Activated CD8-positive, alpha-beta T cell treated with anti-CD3 and anti-CD28 coated beads for 36 hours (primary cell): Measurements from ENCODE around the gene FRMD4B. TPM values are rescaled to one million over a fixed set of nuclear protein-coding genes. Genes with fewer than 3 reads are reported as not detected.

Experiments used
- ATAC-seq: fragments of 200-7000 bp; cut with Tn5 transposase; one replicate; pipeline ENCODE4 v1.10.0; 2021; ENCODE audit warnings: mild to moderate bottlenecking, moderate library complexity
- CTCF ChIA-PET: fragments of 350-600 bp; sonication (Branson Sonifier 250); formaldehyde crosslinking; loops from one replicate; lab custom pipeline; 2021; ENCODE audit warnings: antibody characterized with exemption; lab: Charles Lee
- POLR2A ChIA-PET: fragments of 350-600 bp; sonication (Branson Sonifier 250); formaldehyde crosslinking; loops from one replicate; lab custom pipeline; 2021; ENCODE audit warnings: antibody characterized with exemption; lab: Charles Lee
- DNase-seq: peaks from one replicate; pipeline ENCODE4 v3.0.0-alpha.2; 2020
- H3K27ac Mint-ChIP-seq: one replicate; pipeline ENCODE4 v1.8.0; 2021; ENCODE audit warnings: mild to moderate bottlenecking, mixed read lengths
- H3K27me3 Mint-ChIP-seq: one replicate; pipeline ENCODE4 v1.8.0; 2021; ENCODE audit warnings: mixed read lengths
- H3K36me3 Mint-ChIP-seq: one replicate; pipeline ENCODE4 v1.8.0; 2021; ENCODE audit warnings: low read depth, mixed read lengths
- H3K4me1 Mint-ChIP-seq: one replicate; pipeline ENCODE4 v1.8.0; 2021; ENCODE audit warnings: low read depth, mixed read lengths
- H3K4me3 Mint-ChIP-seq: one replicate; pipeline ENCODE4 v1.8.0; 2021; ENCODE audit warnings: mild to moderate bottlenecking, moderate library complexity, mixed read lengths
- H3K9me3 Mint-ChIP-seq: one replicate; pipeline ENCODE4 v1.8.0; 2021; ENCODE audit warnings: mixed read lengths
- CTCF ChIP-seq: fragments of 200-600 bp; IDR thresholded peaks from one replicate; pipeline ENCODE4 v1.8.0; 2022; ENCODE audit warnings: antibody characterized with exemption, mild to moderate bottlenecking
- intact Hi-C: fragments of 100-400 bp; cut with micrococcal nuclease; formaldehyde crosslinking; loops from one replicate; pipeline ENCODE4 v1.10.0; 2022
- total RNA-seq, 2 experiments: library from RNA; stranded (reverse); gene quantifications; one replicate each; pipeline ENCODE4 v1.2.3, GENCODE V29; 2021

Gene FRMD4B
- total RNA-seq, 2 experiments from 2014 or later = 11.7 to 11.8 TPM

- ChIA-PET POLR2A (no interaction called here), CTCF (interaction anchor here (0.9 to 1.5 kb wide), 3 partner anchors 10 to 80 kb away, joined by 3 to 4 read pairs (median 3); no protein-coding TSS in a partner anchor)
- Mint-ChIP-seq H3K9me3 (no peaks in the 10 kb centered on the region), H3K27me3 (no peaks in the 10 kb centered on the region), H3K4me3 (no peak overlapping the region), H3K4me1 (no peaks in the 10 kb centered on the region), H3K36me3 (no peaks in the 10 kb centered on the region), H3K27ac (no peak overlapping the region)
- ATAC-seq (no peak), DNase-seq (no peak)
- intact Hi-C loops = no loop called here
- no peak for TF ChIP-seq CTCF
Observed at GRCh38 chr3:69226071-69226470, 159.8 kb downstream of the FRMD4B start.

- Mint-ChIP-seq H3K27ac (no peak overlapping the region), H3K27me3 (peaks cover 1% of the 10 kb centered on the region), H3K4me3 (no peak overlapping the region), H3K36me3 (no peaks in the 10 kb centered on the region), H3K9me3 (no peaks in the 10 kb centered on the region), H3K4me1 (peaks cover 7% of the 10 kb centered on the region)
- DNase-seq = no peak
- CTCF ChIA-PET = interaction anchor here (1.3 to 1.4 kb wide), 2 partner anchors 18 to 58 kb away, joined by 5 to 8 read pairs; no protein-coding TSS in a partner anchor
- TF ChIP-seq CTCF = no peak
- intact Hi-C loops = no loop called here
- ATAC-seq = peak; percentile 49
- POLR2A ChIA-PET = no interaction called here
Observed at GRCh38 chr3:69219101-69219708, 166.7 kb downstream of the FRMD4B start.

- DNase-seq = no peak
- no peaks in the 10 kb centered on the region for H3K9me3 Mint-ChIP-seq
- no peaks in the 10 kb centered on the region for H3K36me3 Mint-ChIP-seq
- no peak for ATAC-seq
- no peak for TF ChIP-seq CTCF
- H3K27ac Mint-ChIP-seq = no peak overlapping the region
- H3K27me3 Mint-ChIP-seq = peaks cover 1% of the 10 kb centered on the region
- intact Hi-C loops = no loop called here
- no peak overlapping the region for H3K4me3 Mint-ChIP-seq
- H3K4me1 Mint-ChIP-seq = peaks cover 13% of the 10 kb centered on the region
- CTCF ChIA-PET = interaction anchor here (1.0 to 1.6 kb wide), 6 partner anchors 16 to 71 kb away, joined by 3 to 8 read pairs (median 4); no protein-coding TSS in a partner anchor
- POLR2A ChIA-PET = no interaction called here
Observed at GRCh38 chr3:69218079-69218478, 167.8 kb downstream of the FRMD4B start.

GRCh38 chr3:69216981-69217380 is 168.9 kb downstream of the FRMD4B start:
- no peaks in the 10 kb centered on the region for H3K36me3 Mint-ChIP-seq
- H3K4me3 Mint-ChIP-seq = no peak overlapping the region
- peaks cover 1% of the 10 kb centered on the region for H3K27me3 Mint-ChIP-seq
- ChIA-PET CTCF (no interaction called here), POLR2A (no interaction called here)
- ATAC-seq (no peak), DNase-seq (no peak)
- no peak overlapping the region for H3K27ac Mint-ChIP-seq
- intact Hi-C loops = no loop called here
- H3K4me1 Mint-ChIP-seq = peaks cover 22% of the 10 kb centered on the region
- no peak for TF ChIP-seq CTCF
- H3K9me3 Mint-ChIP-seq = no peaks in the 10 kb centered on the region

GRCh38 chr3:69214241-69214640 is 171.6 kb downstream of the FRMD4B start:
- peaks cover 1% of the 10 kb centered on the region for H3K27me3 Mint-ChIP-seq
- TF ChIP-seq CTCF = no peak
- ChIA-PET POLR2A (interaction anchor here (1.4 kb wide), 1 partner anchor 20 kb away, joined by 4 read pairs; no protein-coding TSS in a partner anchor), CTCF (interaction anchor here (1.3 to 8.8 kb wide), 2 partner anchors 15 to 92 kb away, joined by 5 to 56 read pairs; no protein-coding TSS in a partner anchor)
- no peak overlapping the region for H3K4me3 Mint-ChIP-seq
- H3K9me3 Mint-ChIP-seq = no peaks in the 10 kb centered on the region
- DNase-seq (peak; percentile 25), ATAC-seq (peak; percentile 48)
- H3K27ac Mint-ChIP-seq = peak overlapping the region; percentile 5
- H3K36me3 Mint-ChIP-seq = peaks cover 3% of the 10 kb centered on the region
- peaks cover 43% of the 10 kb centered on the region for H3K4me1 Mint-ChIP-seq
- intact Hi-C loops = no loop called here
